ENCODE results near the gene PRKAR2A. TPM values are rescaled to one million over a fixed set of nuclear protein-coding genes. Genes with fewer than 3 reads are reported as not detected.
"Not testable (repeated sequence)": the region's sequence is repeated elsewhere in the genome, so short reads cannot be mapped to it uniquely, and the experiment has no call there.

PRKAR2A gene
- total and polyA plus RNA-seq, 2 donors = 7.5 to 8.0 TPM

- H3K9me3 ChIP-seq (ENCODE audit: control insufficient read depth in 2 of 2, insufficient read depth in 1 of 2, low read length in 1 of 2) = no peaks in the 10 kb centered on the region
- no peak for DNase-seq (ENCODE audit: low read depth in 6 of 9, low spot score in 9 of 9)
- H3K27me3 ChIP-seq (ENCODE audit: control insufficient read depth in 2 of 2, insufficient read depth in 1 of 2, low read length in 1 of 2) = no peaks in the 10 kb centered on the region
- H3K36me3 ChIP-seq (ENCODE audit: control insufficient read depth in 2 of 2, insufficient read depth in 2 of 2, low read length in 1 of 2) = no peaks in the 10 kb centered on the region
- 94% methylated on average over 4 of the region's 4 CpGs for WGBS
- no peak overlapping the region for H3K27ac ChIP-seq (ENCODE audit: low read depth in 1 of 2, low read length in 1 of 2)
- H3K4me3 ChIP-seq (ENCODE audit: low read length in 2 of 2) = no peak overlapping the region
- H3K4me1 ChIP-seq (ENCODE audit: control insufficient read depth in 2 of 2, insufficient read depth in 2 of 2, low read length in 2 of 2) = no peaks in the 10 kb centered on the region
Observed at GRCh38 chr3:48770192-48770502, 77.5 kb downstream of the PRKAR2A start.

- Histone ChIP-seq H3K4me3 (ENCODE audit: low read length in 2 of 2) (no peak overlapping the region), H3K4me1 (ENCODE audit: control insufficient read depth in 2 of 2, insufficient read depth in 2 of 2, low read length in 2 of 2) (no peaks in the 10 kb centered on the region), H3K36me3 (ENCODE audit: control insufficient read depth in 2 of 2, insufficient read depth in 2 of 2, low read length in 1 of 2) (peaks cover 0 to 3% of the 10 kb centered on the region in 2 donors), H3K9me3 (ENCODE audit: control insufficient read depth in 2 of 2, insufficient read depth in 1 of 2, low read length in 1 of 2) (no peaks in the 10 kb centered on the region), H3K27ac (ENCODE audit: low read depth in 1 of 2, low read length in 1 of 2) (no peak overlapping the region), H3K27me3 (ENCODE audit: control insufficient read depth in 2 of 2, insufficient read depth in 1 of 2, low read length in 1 of 2) (no peaks in the 10 kb centered on the region)
- WGBS = 98% methylated on average over 1 of the region's 1 CpG
- DNase-seq (ENCODE audit: low read depth in 6 of 9, low spot score in 9 of 9) = no peak
Observed at GRCh38 chr3:48765376-48765775, 82.3 kb downstream of the PRKAR2A start.

- Histone ChIP-seq H3K9me3 (ENCODE audit: control insufficient read depth in 2 of 2, insufficient read depth in 1 of 2, low read length in 1 of 2) (no peaks in the 10 kb centered on the region), H3K36me3 (ENCODE audit: control insufficient read depth in 2 of 2, insufficient read depth in 2 of 2, low read length in 1 of 2) (peaks cover 0 to 3% of the 10 kb centered on the region in 2 donors), H3K4me3 (ENCODE audit: low read length in 2 of 2) (no peak overlapping the region), H3K27me3 (ENCODE audit: control insufficient read depth in 2 of 2, insufficient read depth in 1 of 2, low read length in 1 of 2) (no peaks in the 10 kb centered on the region), H3K27ac (ENCODE audit: low read depth in 1 of 2, low read length in 1 of 2) (no peak overlapping the region), H3K4me1 (ENCODE audit: control insufficient read depth in 2 of 2, insufficient read depth in 2 of 2, low read length in 2 of 2) (no peaks in the 10 kb centered on the region)
- 97% methylated on average over 3 of the region's 3 CpGs for WGBS
- no peak for DNase-seq (ENCODE audit: low read depth in 6 of 9, low spot score in 9 of 9)
Observed at GRCh38 chr3:48762816-48763215, 84.9 kb downstream of the PRKAR2A start.

GRCh38 chr3:48759991-48760540, 87.6 kb downstream of the PRKAR2A start:
- not testable (repeated sequence) for H3K4me3 ChIP-seq (ENCODE audit: low read length in 2 of 2); H3K36me3 ChIP-seq (ENCODE audit: control insufficient read depth in 2 of 2, insufficient read depth in 2 of 2, low read length in 1 of 2); DNase-seq (ENCODE audit: low read depth in 6 of 9, low spot score in 9 of 9); H3K27ac ChIP-seq (ENCODE audit: low read depth in 1 of 2, low read length in 1 of 2); H3K9me3 ChIP-seq (ENCODE audit: control insufficient read depth in 2 of 2, insufficient read depth in 1 of 2, low read length in 1 of 2); H3K27me3 ChIP-seq (ENCODE audit: control insufficient read depth in 2 of 2, insufficient read depth in 1 of 2, low read length in 1 of 2); H3K4me1 ChIP-seq (ENCODE audit: control insufficient read depth in 2 of 2, insufficient read depth in 2 of 2, low read length in 2 of 2)
- WGBS = 99% methylated on average over 5 of the region's 5 CpGs

GRCh38 chr3:48759531-48759930, 88.1 kb downstream of the PRKAR2A start:
- H3K4me3 ChIP-seq (ENCODE audit: low read length in 2 of 2); DNase-seq (ENCODE audit: low read depth in 6 of 9, low spot score in 9 of 9); H3K27ac ChIP-seq (ENCODE audit: low read depth in 1 of 2, low read length in 1 of 2); H3K4me1 ChIP-seq (ENCODE audit: control insufficient read depth in 2 of 2, insufficient read depth in 2 of 2, low read length in 2 of 2); H3K27me3 ChIP-seq (ENCODE audit: control insufficient read depth in 2 of 2, insufficient read depth in 1 of 2, low read length in 1 of 2); H3K36me3 ChIP-seq (ENCODE audit: control insufficient read depth in 2 of 2, insufficient read depth in 2 of 2, low read length in 1 of 2); H3K9me3 ChIP-seq (ENCODE audit: control insufficient read depth in 2 of 2, insufficient read depth in 1 of 2, low read length in 1 of 2): not testable (repeated sequence)
- 98% methylated on average over 6 of the region's 6 CpGs for WGBS

GRCh38 chr3:48759071-48759470, 88.6 kb downstream of the PRKAR2A start:
- DNase-seq (ENCODE audit: low read depth in 6 of 9, low spot score in 9 of 9) = no peak
- no peak overlapping the region for H3K27ac ChIP-seq (ENCODE audit: low read depth in 1 of 2, low read length in 1 of 2)
- no peaks in the 10 kb centered on the region for H3K4me1 ChIP-seq (ENCODE audit: control insufficient read depth in 2 of 2, insufficient read depth in 2 of 2, low read length in 2 of 2)
- no peak overlapping the region for H3K4me3 ChIP-seq (ENCODE audit: low read length in 2 of 2)
- 99% methylated on average over 4 of the region's 4 CpGs for WGBS
- no peaks in the 10 kb centered on the region for H3K27me3 ChIP-seq (ENCODE audit: control insufficient read depth in 2 of 2, insufficient read depth in 1 of 2, low read length in 1 of 2)
- H3K9me3 ChIP-seq (ENCODE audit: control insufficient read depth in 2 of 2, insufficient read depth in 1 of 2, low read length in 1 of 2) = no peaks in the 10 kb centered on the region
- H3K36me3 ChIP-seq (ENCODE audit: control insufficient read depth in 2 of 2, insufficient read depth in 2 of 2, low read length in 1 of 2) = no peaks in the 10 kb centered on the region

- WGBS = 99% methylated on average over 5 of the region's 5 CpGs
- Histone ChIP-seq H3K36me3 (ENCODE audit: control insufficient read depth in 2 of 2, insufficient read depth in 2 of 2, low read length in 1 of 2) (peaks cover 0 to 4% of the 10 kb centered on the region in 2 donors), H3K27ac (ENCODE audit: low read depth in 1 of 2, low read length in 1 of 2) (no peak overlapping the region), H3K4me3 (ENCODE audit: low read length in 2 of 2) (no peak overlapping the region), H3K9me3 (ENCODE audit: control insufficient read depth in 2 of 2, insufficient read depth in 1 of 2, low read length in 1 of 2) (no peaks in the 10 kb centered on the region), H3K27me3 (ENCODE audit: control insufficient read depth in 2 of 2, insufficient read depth in 1 of 2, low read length in 1 of 2) (no peaks in the 10 kb centered on the region), H3K4me1 (ENCODE audit: control insufficient read depth in 2 of 2, insufficient read depth in 2 of 2, low read length in 2 of 2) (no peaks in the 10 kb centered on the region)
- DNase-seq (ENCODE audit: low read depth in 6 of 9, low spot score in 9 of 9) = no peak
Observed at GRCh38 chr3:48756640-48757039, 91.0 kb downstream of the PRKAR2A start.

GRCh38 chr3:48750856-48751255, 96.8 kb downstream of the PRKAR2A start:
- H3K9me3 ChIP-seq (ENCODE audit: control insufficient read depth in 2 of 2, insufficient read depth in 1 of 2, low read length in 1 of 2) = no peaks in the 10 kb centered on the region
- 93% methylated on average over 1 of the region's 1 CpG for WGBS
- H3K27me3 ChIP-seq (ENCODE audit: control insufficient read depth in 2 of 2, insufficient read depth in 1 of 2, low read length in 1 of 2) = no peaks in the 10 kb centered on the region
- DNase-seq (ENCODE audit: low read depth in 6 of 9, low spot score in 9 of 9) = no peak
- no peak overlapping the region for H3K27ac ChIP-seq (ENCODE audit: low read depth in 1 of 2, low read length in 1 of 2)
- no peak overlapping the region for H3K4me3 ChIP-seq (ENCODE audit: low read length in 2 of 2)
- no peaks in the 10 kb centered on the region for H3K4me1 ChIP-seq (ENCODE audit: control insufficient read depth in 2 of 2, insufficient read depth in 2 of 2, low read length in 2 of 2)
- H3K36me3 ChIP-seq (ENCODE audit: control insufficient read depth in 2 of 2, insufficient read depth in 2 of 2, low read length in 1 of 2) = peaks cover 0 to 4% of the 10 kb centered on the region in 2 donors

GRCh38 chr3:48748754-48749153, 98.9 kb downstream of the PRKAR2A start:
- H3K4me3 ChIP-seq (ENCODE audit: low read length in 2 of 2) = no peak overlapping the region
- DNase-seq (ENCODE audit: low read depth in 6 of 9, low spot score in 9 of 9) = peak in 1 of 9 donors; percentile 19
- H3K36me3 ChIP-seq (ENCODE audit: control insufficient read depth in 2 of 2, insufficient read depth in 2 of 2, low read length in 1 of 2) = peaks cover 0 to 4% of the 10 kb centered on the region in 2 donors
- H3K27ac ChIP-seq (ENCODE audit: low read depth in 1 of 2, low read length in 1 of 2) = no peak overlapping the region
- no peaks in the 10 kb centered on the region for H3K27me3 ChIP-seq (ENCODE audit: control insufficient read depth in 2 of 2, insufficient read depth in 1 of 2, low read length in 1 of 2)
- no peaks in the 10 kb centered on the region for H3K9me3 ChIP-seq (ENCODE audit: control insufficient read depth in 2 of 2, insufficient read depth in 1 of 2, low read length in 1 of 2)
- H3K4me1 ChIP-seq (ENCODE audit: control insufficient read depth in 2 of 2, insufficient read depth in 2 of 2, low read length in 2 of 2) = no peaks in the 10 kb centered on the region
- WGBS = 96% methylated on average over 3 of the region's 3 CpGs

- no peaks in the 10 kb centered on the region for H3K9me3 ChIP-seq (ENCODE audit: control insufficient read depth in 2 of 2, insufficient read depth in 1 of 2, low read length in 1 of 2)
- H3K36me3 ChIP-seq (ENCODE audit: control insufficient read depth in 2 of 2, insufficient read depth in 2 of 2, low read length in 1 of 2) = peaks cover 0 to 4% of the 10 kb centered on the region in 2 donors
- H3K4me3 ChIP-seq (ENCODE audit: low read length in 2 of 2) = no peak overlapping the region
- H3K27me3 ChIP-seq (ENCODE audit: control insufficient read depth in 2 of 2, insufficient read depth in 1 of 2, low read length in 1 of 2) = no peaks in the 10 kb centered on the region
- WGBS = 95% methylated on average over 4 of the region's 4 CpGs
- H3K27ac ChIP-seq (ENCODE audit: low read depth in 1 of 2, low read length in 1 of 2) = no peak overlapping the region
- no peak for DNase-seq (ENCODE audit: low read depth in 6 of 9, low spot score in 9 of 9)
- no peaks in the 10 kb centered on the region for H3K4me1 ChIP-seq (ENCODE audit: control insufficient read depth in 2 of 2, insufficient read depth in 2 of 2, low read length in 2 of 2)
Observed at GRCh38 chr3:48747706-48748105, 100.0 kb downstream of the PRKAR2A start.
